ENCODE measurements around the gene C11orf65.

C11orf65 gene

DNA sequence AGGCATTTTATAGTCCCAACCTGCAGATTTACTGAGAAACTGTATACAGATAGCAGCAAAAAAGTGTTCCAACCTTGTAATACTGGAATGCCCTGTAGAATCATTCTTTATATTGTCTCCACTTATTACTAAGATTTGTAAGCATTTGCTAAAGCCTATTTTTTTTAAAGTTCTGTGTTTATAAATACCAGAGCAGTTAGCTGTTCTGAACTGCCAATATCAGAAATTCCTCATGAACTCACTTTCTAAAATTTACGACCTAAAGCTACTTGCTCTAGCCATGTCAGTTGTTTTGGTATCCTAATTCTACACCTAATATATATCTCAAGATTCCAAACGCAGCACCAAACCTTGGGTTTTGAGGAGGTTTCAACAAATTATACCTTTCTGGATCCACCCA lies 103.2 kb downstream of the C11orf65 start:
- DNase-seq = no peak

DNA sequence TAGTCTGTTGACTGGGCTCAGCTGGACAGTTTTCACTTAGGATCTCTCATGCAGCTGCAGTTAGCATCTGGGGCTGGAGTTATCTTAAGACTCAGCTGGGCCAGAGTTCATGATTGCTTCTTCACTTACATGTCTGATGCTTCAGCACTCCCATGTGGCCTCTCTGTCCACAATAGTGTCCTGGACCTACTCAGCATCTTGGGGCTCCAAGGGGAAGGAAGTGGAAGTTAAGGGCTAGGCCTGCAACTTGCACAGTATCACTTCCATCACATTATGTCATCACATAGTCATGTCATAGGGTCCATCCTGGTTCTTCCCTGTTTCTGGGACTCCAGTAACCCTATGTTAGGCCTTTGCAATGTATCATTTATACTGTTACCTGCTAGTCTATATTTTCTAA lies 115.9 kb downstream of the C11orf65 start:
- DNase-seq = no peak

DNA sequence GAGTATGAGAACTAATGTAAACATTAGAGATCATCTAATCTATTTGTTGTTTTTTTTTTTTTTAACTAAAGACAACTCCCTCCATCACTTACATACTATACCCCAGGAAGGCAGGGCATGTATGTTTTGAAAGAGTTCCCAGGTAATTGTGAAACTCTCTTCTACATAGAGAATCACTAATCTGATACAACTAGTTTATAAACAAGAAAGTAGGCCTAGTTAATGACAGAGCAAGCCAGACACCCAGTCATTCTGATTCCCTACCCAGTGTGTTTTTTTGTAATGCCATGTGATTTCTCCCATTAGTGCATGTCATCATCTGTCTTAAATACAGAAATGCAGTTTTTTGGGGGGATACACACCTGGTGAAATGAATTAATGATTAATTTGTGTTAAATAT lies 120.9 kb downstream of the C11orf65 start:
- DNase-seq = no peak

DNA sequence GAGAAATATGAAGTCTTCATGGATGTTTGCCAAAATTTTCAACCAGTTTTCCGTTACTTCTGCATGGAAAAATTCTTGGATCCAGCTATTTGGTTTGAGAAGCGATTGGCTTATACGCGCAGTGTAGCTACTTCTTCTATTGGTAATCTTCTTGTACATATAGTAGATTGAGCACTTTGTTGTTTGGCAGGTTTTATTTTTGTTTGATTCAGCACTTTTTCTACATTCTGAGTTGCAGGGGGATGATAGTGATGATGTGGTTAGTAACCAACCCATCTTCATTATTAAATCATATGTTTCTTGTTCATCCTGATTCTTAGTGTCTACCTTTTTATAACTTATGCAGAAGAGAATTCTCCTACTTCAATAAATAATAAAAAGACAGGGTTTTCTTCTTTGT lies 121.6 kb downstream of the C11orf65 start:
- no peak for DNase-seq

DNA sequence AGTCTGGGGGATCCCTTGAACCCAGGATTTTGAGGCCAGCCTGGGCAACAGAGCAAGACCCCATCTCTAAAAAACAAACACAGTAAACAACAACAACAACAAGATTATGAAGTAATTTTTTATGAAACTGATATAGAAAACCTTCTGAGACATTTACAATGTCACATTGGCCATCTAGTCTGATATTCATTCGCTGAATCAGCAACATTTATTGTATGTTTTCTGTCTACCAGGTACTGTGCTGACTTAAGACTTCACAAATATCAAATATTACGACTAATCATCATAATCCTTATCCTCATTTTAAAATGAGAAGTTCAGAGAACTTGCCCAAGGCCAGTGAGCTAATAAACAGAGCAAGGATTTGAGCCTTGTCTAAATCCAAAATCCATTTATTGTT lies 123.6 kb downstream of the C11orf65 start:
- no peak for DNase-seq

DNA sequence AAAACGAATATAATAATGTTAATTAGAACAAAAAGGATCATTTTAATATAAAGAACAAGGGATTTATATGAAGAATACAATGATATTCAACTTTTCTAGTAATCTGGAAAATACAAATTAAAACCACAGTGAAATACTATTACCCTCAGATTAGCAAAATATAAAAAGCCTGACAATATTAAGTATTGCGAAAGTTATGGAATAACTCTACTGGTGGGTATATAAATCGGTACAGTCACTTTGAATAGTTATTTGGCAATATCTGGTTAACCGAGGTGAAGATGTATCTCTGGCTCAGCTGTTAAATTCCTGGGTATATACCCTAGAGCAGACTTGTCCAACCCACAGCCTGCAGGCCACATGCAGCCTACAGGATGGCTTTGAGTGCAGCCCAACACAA lies 125.7 kb downstream of the C11orf65 start:
- DNase-seq = no peak

DNA sequence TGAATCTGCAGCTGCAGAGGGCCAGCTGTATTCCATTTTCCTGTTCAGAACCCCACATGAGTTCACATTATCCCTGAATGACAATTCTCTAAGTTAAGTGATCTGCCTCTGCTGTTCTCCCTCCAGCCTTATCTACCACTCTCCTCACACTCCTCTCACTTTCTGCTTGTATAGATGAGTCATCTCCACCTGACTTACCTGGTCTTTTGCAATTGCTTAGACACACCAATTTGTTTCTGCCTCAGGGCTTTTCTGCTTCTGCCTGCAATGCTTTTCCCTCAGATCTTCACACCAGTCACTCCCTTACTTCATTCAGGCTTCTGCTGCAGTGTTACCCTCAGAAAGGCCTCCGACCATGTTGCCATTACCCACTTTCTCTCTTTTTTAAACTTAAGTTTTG lies 126.4 kb downstream of the C11orf65 start:
- no peak for DNase-seq

DNA sequence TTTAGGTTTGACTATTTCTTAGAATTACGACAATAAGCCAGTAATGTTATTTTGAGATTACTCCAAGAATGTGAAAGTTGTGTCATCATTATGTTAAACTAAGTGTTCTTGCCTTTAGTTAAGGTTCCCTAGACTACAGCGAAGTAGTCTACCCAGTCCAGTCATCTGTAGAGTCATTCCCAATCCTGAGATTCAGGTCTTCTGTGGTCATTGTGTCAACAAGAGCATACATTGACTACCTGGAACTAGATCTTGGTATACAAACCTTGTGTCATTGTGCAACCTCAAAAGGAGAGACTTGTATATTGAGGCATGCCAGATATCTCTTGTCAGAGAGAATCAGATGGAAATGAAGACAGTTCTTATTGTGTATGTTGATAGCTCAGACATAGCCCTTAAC lies 128.6 kb downstream of the C11orf65 start:
- no peak for DNase-seq

DNA sequence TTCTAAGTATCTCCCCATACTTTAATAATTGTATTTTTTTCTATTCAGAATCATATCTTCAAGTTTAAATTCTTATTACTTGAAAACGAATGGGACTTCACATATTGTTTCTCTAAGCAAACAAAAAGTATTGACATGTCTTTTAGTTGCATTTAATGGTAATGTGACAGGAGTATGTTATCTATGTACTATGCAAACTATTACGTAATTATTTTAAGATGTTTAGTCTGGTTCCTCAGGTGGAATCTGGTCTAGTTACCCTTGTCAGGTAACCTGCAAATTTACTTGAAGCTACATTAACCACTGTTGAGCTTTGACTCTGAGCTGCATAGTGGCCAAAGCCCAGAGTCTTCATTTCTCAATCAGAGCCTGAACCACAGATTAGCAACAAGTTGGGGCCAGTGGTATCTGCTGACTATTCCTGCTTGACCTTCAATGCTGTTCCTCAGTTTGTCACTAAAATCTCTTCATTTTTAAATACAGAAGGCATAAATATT lies 133.9 kb downstream of the C11orf65 start:
- DNase-seq = no peak
